ENCODE results near the gene PLEKHA4.
A peak's percentile ranks its signal among the peaks of the same experiment; 100 is the strongest.

PLEKHA4 gene

GRCh38 chr19:48842789-48843162 is 25.6 kb downstream of the PLEKHA4 start:
- no peak for DNase-seq (ENCODE audit: low read depth, low spot score)
- WGBS (ENCODE audit: insufficient coverage, insufficient read length), result no CpG with 5 or more reads among the region's 2 CpGs
- no peaks in the 10 kb centered on the region for H3K27me3 ChIP-seq (ENCODE audit: control insufficient read depth, insufficient read depth, low read length)
- no peak overlapping the region for H3K27ac ChIP-seq (ENCODE audit: low read length)
- no peak overlapping the region for H3K4me3 ChIP-seq (ENCODE audit: low read length)
- peaks cover 2% of the 10 kb centered on the region; the same call in 1 of the 2 replicates for H3K36me3 ChIP-seq (ENCODE audit: control insufficient read depth, insufficient read depth, low read length)
- H3K9me3 ChIP-seq (ENCODE audit: control insufficient read depth, insufficient read depth, low read length), result no peaks in the 10 kb centered on the region
- no peaks in the 10 kb centered on the region for H3K4me1 ChIP-seq (ENCODE audit: control insufficient read depth, insufficient read depth, low read length)

GRCh38 chr19:48841571-48841970 is 26.8 kb downstream of the PLEKHA4 start:
- no peak for DNase-seq (ENCODE audit: low read depth, low spot score)
- Histone ChIP-seq H3K4me1 (ENCODE audit: control insufficient read depth, insufficient read depth, low read length) (no peaks in the 10 kb centered on the region), H3K36me3 (ENCODE audit: control insufficient read depth, insufficient read depth, low read length) (no peaks in the 10 kb centered on the region; the same call in 1 of the 2 replicates), H3K4me3 (ENCODE audit: low read length) (no peak overlapping the region), H3K27ac (ENCODE audit: low read length) (no peak overlapping the region), H3K27me3 (ENCODE audit: control insufficient read depth, insufficient read depth, low read length) (no peaks in the 10 kb centered on the region), H3K9me3 (ENCODE audit: control insufficient read depth, insufficient read depth, low read length) (no peaks in the 10 kb centered on the region)
- no CpG with 5 or more reads among the region's 6 CpGs for WGBS (ENCODE audit: insufficient coverage, insufficient read length)

- no CpG with 5 or more reads among the region's 16 CpGs for WGBS (ENCODE audit: insufficient coverage, insufficient read length)
Observed at GRCh38 chr19:48841047-48841446, 27.4 kb downstream of the PLEKHA4 start.

GRCh38 chr19:48837687-48838086 is 30.7 kb downstream of the PLEKHA4 start:
- no peak for DNase-seq (ENCODE audit: low read depth, low spot score)
- H3K9me3 ChIP-seq (ENCODE audit: control insufficient read depth, insufficient read depth, low read length), result no peaks in the 10 kb centered on the region
- H3K27ac ChIP-seq (ENCODE audit: low read length), result no peak overlapping the region
- no peaks in the 10 kb centered on the region for H3K27me3 ChIP-seq (ENCODE audit: control insufficient read depth, insufficient read depth, low read length)
- no CpG with 5 or more reads among the region's 9 CpGs for WGBS (ENCODE audit: insufficient coverage, insufficient read length)
- H3K36me3 ChIP-seq (ENCODE audit: control insufficient read depth, insufficient read depth, low read length), result no peaks in the 10 kb centered on the region
- H3K4me1 ChIP-seq (ENCODE audit: control insufficient read depth, insufficient read depth, low read length), result no peaks in the 10 kb centered on the region
- peak overlapping the region; percentile 35; the same call in 1 of the 2 replicates for H3K4me3 ChIP-seq (ENCODE audit: low read length)

More at GRCh38 chr19:48841047-48841446, 27.4 kb downstream of the PLEKHA4 start:
- no peaks in the 10 kb centered on the region for H3K27me3 ChIP-seq (ENCODE audit: control insufficient read depth, insufficient read depth, low read length)
- no peak for DNase-seq (ENCODE audit: low read depth, low spot score)
- H3K27ac ChIP-seq (ENCODE audit: low read length), result no peak overlapping the region
- H3K9me3 ChIP-seq (ENCODE audit: control insufficient read depth, insufficient read depth, low read length), result no peaks in the 10 kb centered on the region
- H3K4me1 ChIP-seq (ENCODE audit: control insufficient read depth, insufficient read depth, low read length), result no peaks in the 10 kb centered on the region
- H3K36me3 ChIP-seq (ENCODE audit: control insufficient read depth, insufficient read depth, low read length), result no peaks in the 10 kb centered on the region; the same call in 1 of the 2 replicates
- no peak overlapping the region for H3K4me3 ChIP-seq (ENCODE audit: low read length)

- Histone ChIP-seq H3K27ac (ENCODE audit: low read length) (no peak overlapping the region), H3K4me1 (ENCODE audit: control insufficient read depth, insufficient read depth, low read length) (no peaks in the 10 kb centered on the region), H3K9me3 (ENCODE audit: control insufficient read depth, insufficient read depth, low read length) (no peaks in the 10 kb centered on the region), H3K27me3 (ENCODE audit: control insufficient read depth, insufficient read depth, low read length) (no peaks in the 10 kb centered on the region), H3K4me3 (ENCODE audit: low read length) (peak overlapping the region; percentile 35; the same call in 1 of the 2 replicates), H3K36me3 (ENCODE audit: control insufficient read depth, insufficient read depth, low read length) (no peaks in the 10 kb centered on the region)
- WGBS (ENCODE audit: insufficient coverage, insufficient read length), result no CpG with 5 or more reads among the region's 29 CpGs
- peak; percentile 90 for DNase-seq (ENCODE audit: low read depth, low spot score)
Observed at GRCh38 chr19:48837051-48837524, 31.3 kb downstream of the PLEKHA4 start.

GRCh38 chr19:48836089-48837017 is 32.1 kb downstream of the PLEKHA4 start, which contains the start of gene HSD17B14:
Gene HSD17B14, minus strand, starts transcription at chr19:48836491. Its CDS starts 80 bp downstream, at chr19:48836411.
- Histone ChIP-seq H3K27me3 (ENCODE audit: control insufficient read depth, insufficient read depth, low read length) (no peaks in the 10 kb centered on the region), H3K27ac (ENCODE audit: low read length) (no peak within 1 kb of the TSS), H3K4me1 (ENCODE audit: control insufficient read depth, insufficient read depth, low read length) (no peaks in the 10 kb centered on the region), H3K4me3 (ENCODE audit: low read length) (peak within 1 kb of the TSS; percentile 48; the same call in 1 of the 2 replicates), H3K36me3 (ENCODE audit: control insufficient read depth, insufficient read depth, low read length) (no peaks in the 10 kb centered on the region), H3K9me3 (ENCODE audit: control insufficient read depth, insufficient read depth, low read length) (no peaks in the 10 kb centered on the region)
- WGBS (ENCODE audit: insufficient coverage, insufficient read length), result no CpG with 5 or more reads among the region's 35 CpGs
- no peak for DNase-seq (ENCODE audit: low read depth, low spot score)

- Histone ChIP-seq H3K27me3 (ENCODE audit: control insufficient read depth, insufficient read depth, low read length) (no peaks in the 10 kb centered on the region), H3K27ac (ENCODE audit: low read length) (no peak overlapping the region), H3K9me3 (ENCODE audit: control insufficient read depth, insufficient read depth, low read length) (no peaks in the 10 kb centered on the region), H3K4me3 (ENCODE audit: low read length) (peak overlapping the region; percentile 48; the same call in 1 of the 2 replicates), H3K36me3 (ENCODE audit: control insufficient read depth, insufficient read depth, low read length) (no peaks in the 10 kb centered on the region), H3K4me1 (ENCODE audit: control insufficient read depth, insufficient read depth, low read length) (no peaks in the 10 kb centered on the region)
- DNase-seq (ENCODE audit: low read depth, low spot score), result peak; percentile 92
- WGBS (ENCODE audit: insufficient coverage, insufficient read length), result no CpG with 5 or more reads among the region's 12 CpGs
Observed at GRCh38 chr19:48835734-48836088, 32.7 kb downstream of the PLEKHA4 start.

- Histone ChIP-seq H3K9me3 (ENCODE audit: control insufficient read depth, insufficient read depth, low read length) (no peaks in the 10 kb centered on the region), H3K27me3 (ENCODE audit: control insufficient read depth, insufficient read depth, low read length) (no peaks in the 10 kb centered on the region), H3K27ac (ENCODE audit: low read length) (no peak overlapping the region), H3K4me3 (ENCODE audit: low read length) (no peak overlapping the region), H3K4me1 (ENCODE audit: control insufficient read depth, insufficient read depth, low read length) (no peaks in the 10 kb centered on the region), H3K36me3 (ENCODE audit: control insufficient read depth, insufficient read depth, low read length) (no peaks in the 10 kb centered on the region)
- DNase-seq (ENCODE audit: low read depth, low spot score), result no peak
- no CpG with 5 or more reads among the region's 5 CpGs for WGBS (ENCODE audit: insufficient coverage, insufficient read length)
Observed at GRCh38 chr19:48833977-48834376, 34.4 kb downstream of the PLEKHA4 start.

GRCh38 chr19:48833049-48833448 is 35.4 kb downstream of the PLEKHA4 start:
- Histone ChIP-seq H3K9me3 (ENCODE audit: control insufficient read depth, insufficient read depth, low read length) (no peaks in the 10 kb centered on the region), H3K4me3 (ENCODE audit: low read length) (no peak overlapping the region), H3K36me3 (ENCODE audit: control insufficient read depth, insufficient read depth, low read length) (no peaks in the 10 kb centered on the region), H3K27ac (ENCODE audit: low read length) (no peak overlapping the region), H3K4me1 (ENCODE audit: control insufficient read depth, insufficient read depth, low read length) (no peaks in the 10 kb centered on the region), H3K27me3 (ENCODE audit: control insufficient read depth, insufficient read depth, low read length) (no peaks in the 10 kb centered on the region)
- no peak for DNase-seq (ENCODE audit: low read depth, low spot score)
- no CpG with 5 or more reads among the region's 5 CpGs for WGBS (ENCODE audit: insufficient coverage, insufficient read length)

GRCh38 chr19:48830965-48831364 is 37.5 kb downstream of the PLEKHA4 start:
- Histone ChIP-seq H3K27ac (ENCODE audit: low read length) (no peak overlapping the region), H3K4me1 (ENCODE audit: control insufficient read depth, insufficient read depth, low read length) (no peaks in the 10 kb centered on the region), H3K4me3 (ENCODE audit: low read length) (no peak overlapping the region), H3K9me3 (ENCODE audit: control insufficient read depth, insufficient read depth, low read length) (no peaks in the 10 kb centered on the region), H3K36me3 (ENCODE audit: control insufficient read depth, insufficient read depth, low read length) (no peaks in the 10 kb centered on the region), H3K27me3 (ENCODE audit: control insufficient read depth, insufficient read depth, low read length) (no peaks in the 10 kb centered on the region)
- WGBS (ENCODE audit: insufficient coverage, insufficient read length), result no CpG with 5 or more reads among the region's 4 CpGs
- DNase-seq (ENCODE audit: low read depth, low spot score), result no peak
